HG03045 (cell line): ENCODE data around the gene USP33.
"Not testable (repeated sequence)": the region's sequence is repeated elsewhere in the genome, so short reads cannot be mapped to it uniquely, and the experiment has no call there.

ENCODE experiments used
- ATAC-seq: cut with Tn5 transposase; IDR thresholded peaks from one replicate; pipeline ENCODE4 v1.9.1; 2021; ENCODE audit warnings: mild to moderate bottlenecking, moderate library complexity; ENCODE audit not compliant: unreplicated experiment

The USP33 gene

DNA sequence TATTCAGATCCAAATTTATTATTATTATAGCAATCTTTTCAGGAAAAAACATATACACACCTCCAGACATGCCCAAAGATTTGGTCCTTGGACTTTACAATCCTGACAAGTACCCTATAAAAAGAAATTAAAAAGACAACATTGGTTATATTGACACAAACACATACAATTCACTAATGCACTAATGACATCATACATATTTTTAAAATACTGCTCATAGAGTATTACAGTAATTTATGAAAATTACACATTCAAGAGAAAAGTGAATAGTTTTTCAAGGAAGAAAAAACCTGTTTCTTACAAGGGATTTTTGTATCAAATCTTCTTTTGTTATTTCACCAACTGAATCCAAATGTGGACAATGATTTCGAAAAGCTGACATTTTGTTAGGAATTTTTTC is 18.3 kb downstream of the USP33 start:
- no peak for ATAC-seq

DNA sequence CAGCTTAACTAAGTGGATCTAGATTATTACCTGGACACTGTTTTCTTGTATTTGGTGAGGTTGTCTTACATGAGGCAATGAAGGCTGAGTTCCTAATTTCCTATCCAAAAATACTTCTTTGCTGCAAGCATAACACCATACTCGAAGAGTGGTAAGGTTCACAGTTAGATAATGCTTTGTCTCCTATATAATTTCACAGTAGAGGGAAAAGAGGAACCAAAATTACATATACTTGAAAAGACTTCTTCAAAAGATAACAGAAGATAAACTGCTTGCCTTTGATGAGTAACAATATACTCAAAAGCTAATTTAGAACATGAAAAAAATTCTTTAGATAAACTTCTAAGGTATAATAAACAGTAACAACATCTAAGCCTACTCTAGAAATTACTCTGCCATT is 20.4 kb downstream of the USP33 start:
- ATAC-seq = no peak

GRCh38 chr1:77732090-77732489 is 27.6 kb downstream of the USP33 start:
- no peak for ATAC-seq

DNA sequence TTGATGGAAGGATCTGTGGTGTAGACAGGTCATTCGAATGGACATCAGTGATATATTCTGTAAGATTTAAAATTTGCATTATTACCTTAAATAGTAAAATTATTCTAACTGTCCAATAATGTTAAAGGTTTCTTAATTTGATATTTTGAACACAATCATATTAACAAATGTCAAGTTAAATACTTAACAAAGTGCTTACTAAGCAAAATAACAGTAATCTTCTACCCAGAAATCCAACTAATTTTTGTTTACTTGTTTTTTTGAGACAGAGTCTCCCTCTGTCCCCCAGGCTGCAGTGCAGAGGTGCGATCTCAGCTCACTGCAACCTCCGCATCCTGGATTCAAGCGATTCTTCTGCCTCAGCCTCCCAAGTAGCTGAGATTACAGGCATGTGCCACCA is 33.9 kb downstream of the USP33 start:
- ATAC-seq = no peak

DNA sequence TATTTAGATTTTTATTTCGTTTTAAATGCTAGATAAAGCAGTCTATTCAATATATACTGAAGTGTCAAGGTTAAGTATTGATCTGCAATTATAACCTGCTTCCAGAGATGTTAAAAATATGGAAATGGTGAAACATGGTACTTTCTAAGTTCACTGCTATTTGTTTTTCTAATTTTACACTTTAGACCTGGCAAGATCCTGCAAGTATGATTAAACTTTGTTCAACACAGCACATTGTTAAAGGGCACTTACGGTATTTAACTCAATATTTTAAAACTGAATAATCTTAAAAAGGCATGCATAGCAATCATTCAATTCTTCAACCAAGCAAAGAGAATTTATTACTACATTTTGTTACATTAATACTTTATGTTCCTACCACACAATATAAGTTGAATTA is 41.5 kb downstream of the USP33 start:
- no peak for ATAC-seq

GRCh38 chr1:77716065-77716464 is 43.6 kb downstream of the USP33 start:
- no peak for ATAC-seq

- ATAC-seq = no peak
Measured at GRCh38 chr1:77709727-77710126, 49.9 kb downstream of the USP33 start.

- no peak for ATAC-seq
Measured at GRCh38 chr1:77706321-77706720, 53.3 kb downstream of the USP33 start.

- ATAC-seq = no peak
Measured at GRCh38 chr1:77704736-77705135, 54.9 kb downstream of the USP33 start.

DNA sequence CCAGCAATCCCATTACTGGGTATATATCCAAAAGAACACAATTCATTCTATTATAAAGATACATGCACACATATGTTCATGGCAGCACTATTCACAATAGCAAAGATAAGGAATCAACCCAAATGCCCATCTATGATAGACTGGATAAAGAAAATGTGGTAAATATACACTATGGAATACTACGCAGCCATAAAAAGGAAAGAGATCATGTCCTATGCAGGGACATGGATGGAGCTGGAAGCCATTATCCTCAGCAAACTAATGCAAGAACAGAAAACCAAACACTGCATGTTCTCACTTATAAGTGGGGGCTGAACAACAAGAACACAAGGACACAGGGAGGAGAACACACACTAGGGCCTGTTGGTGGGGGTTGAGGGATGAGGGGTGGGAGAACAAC is 60.0 kb downstream of the USP33 start:
- not testable (repeated sequence) for ATAC-seq

DNA sequence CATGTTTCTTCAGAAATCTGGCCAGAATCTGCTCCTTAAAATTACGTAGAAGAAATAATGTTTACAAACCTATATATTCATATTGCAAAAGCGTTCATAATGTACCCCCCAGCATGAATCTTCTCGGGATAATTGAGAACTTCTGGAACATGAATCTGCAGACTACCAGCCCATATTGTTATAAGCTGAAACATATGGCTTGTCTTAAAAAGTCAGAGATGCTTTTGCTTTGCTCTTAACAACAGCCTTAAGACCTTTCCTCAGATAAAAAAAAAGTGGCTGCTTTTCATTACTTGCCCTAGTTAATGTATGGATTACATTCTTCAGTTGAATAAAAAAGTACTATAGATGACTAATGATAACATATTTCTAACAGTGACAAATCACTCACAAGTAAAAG is 62.2 kb downstream of the USP33 start:
- ATAC-seq = no peak

DNA sequence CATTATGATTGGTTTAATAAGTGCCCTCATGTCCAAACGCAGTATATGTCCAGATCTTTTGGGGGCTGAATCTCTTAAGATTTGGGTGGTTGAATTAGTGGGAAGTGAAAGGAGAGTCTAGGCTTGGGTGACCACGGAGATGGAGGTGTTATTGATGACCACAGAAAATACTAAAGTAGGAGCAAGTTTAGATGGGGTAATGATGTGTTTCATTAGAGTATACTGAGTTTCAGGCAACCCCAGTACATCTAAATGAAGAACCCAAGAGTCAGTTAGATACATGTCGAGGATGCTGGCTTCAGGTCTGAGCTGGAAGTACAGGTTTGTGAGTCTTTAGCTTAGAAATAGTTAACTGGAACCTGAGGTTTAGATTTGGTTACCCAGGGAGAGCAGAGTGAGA is 70.7 kb downstream of the USP33 start:
- ATAC-seq = no peak

DNA sequence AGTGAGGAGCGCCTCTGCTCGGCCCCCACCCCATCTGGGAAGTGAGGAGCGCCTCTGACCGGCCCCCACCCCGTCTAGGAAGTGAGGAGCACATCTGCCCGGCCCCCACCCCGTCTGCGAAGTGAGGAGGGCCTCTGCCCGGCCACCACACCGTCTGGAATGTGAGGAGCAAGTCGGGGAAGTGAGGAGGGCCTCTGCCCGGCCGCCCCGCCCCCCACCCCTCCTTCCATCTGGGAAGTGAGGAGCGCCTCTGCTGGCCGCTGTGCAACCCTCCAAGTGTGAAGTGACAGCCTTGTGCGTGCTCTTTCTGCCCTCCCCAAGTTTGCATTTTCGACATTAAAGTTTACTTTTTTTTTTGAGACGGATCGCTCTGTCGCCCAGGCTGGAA is 72.1 kb downstream of the USP33 start:
- ATAC-seq = no peak

- no peak for ATAC-seq
Measured at GRCh38 chr1:77686796-77687518, 72.7 kb downstream of the USP33 start.

DNA sequence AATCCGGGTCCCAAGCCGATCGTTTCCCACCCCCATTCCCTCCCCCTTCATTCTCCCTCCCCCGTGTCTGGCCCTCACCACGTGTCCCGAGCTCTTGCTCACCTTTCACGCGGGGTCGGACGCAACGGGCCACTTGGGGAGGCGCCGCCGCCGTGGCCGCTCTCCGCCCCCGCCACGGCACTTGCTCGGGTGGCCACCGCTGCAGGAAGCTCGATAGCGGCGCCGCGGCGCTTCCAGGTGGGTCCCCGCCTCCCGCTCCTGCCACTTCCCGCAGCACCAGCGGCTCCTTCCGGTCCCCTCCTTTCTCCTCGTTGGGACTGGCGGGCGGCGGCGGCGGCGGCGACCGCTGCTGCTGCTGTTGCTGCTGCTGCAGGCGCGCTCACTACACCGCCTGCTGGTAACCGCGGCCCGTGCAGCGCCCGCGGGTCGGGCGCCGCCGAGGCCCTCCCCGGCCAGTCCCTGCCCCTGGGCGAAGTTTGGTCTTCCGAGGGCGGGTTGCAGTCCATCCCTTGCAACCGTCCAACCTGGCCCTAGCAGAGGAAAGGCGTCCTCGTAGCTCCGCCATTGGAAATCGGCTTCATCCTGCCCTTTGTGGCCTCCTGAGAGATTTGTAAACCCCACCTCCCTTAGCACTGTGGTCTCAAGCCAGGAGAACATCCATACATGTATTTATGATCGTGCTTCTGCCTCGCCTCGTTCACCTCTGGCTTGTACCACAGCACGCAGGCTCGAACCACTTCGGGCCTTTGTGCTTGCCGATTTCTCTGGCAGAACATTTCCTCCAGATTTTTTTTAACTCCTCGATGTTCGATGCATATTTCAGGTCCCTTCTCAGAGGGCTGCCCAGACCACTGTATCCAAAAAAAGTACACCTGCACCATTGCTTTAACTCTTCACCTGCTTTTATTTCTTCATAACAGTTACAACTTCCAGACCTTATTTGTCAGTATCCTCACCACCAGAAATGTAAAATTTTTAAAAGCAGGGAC is 76.2 kb downstream of the USP33 start:
- peak; percentile 80 for ATAC-seq

GRCh38 chr1:77682460-77683159 is 77.0 kb downstream of the USP33 start, which contains the start of gene ZZZ3:
TSS of gene ZZZ3 (minus strand) at chr1:77682658. CDS start at chr1:77633354, 49,304 bp downstream.
- peak; percentile 74 for ATAC-seq

GRCh38 chr1:77680173-77680572 is 79.5 kb downstream of the USP33 start:
- ATAC-seq = no peak

GRCh38 chr1:77678660-77679610 is 80.7 kb downstream of the USP33 start:
- no peak for ATAC-seq

GRCh38 chr1:77674807-77675206 is 84.8 kb downstream of the USP33 start:
- ATAC-seq = not testable (repeated sequence)

DNA sequence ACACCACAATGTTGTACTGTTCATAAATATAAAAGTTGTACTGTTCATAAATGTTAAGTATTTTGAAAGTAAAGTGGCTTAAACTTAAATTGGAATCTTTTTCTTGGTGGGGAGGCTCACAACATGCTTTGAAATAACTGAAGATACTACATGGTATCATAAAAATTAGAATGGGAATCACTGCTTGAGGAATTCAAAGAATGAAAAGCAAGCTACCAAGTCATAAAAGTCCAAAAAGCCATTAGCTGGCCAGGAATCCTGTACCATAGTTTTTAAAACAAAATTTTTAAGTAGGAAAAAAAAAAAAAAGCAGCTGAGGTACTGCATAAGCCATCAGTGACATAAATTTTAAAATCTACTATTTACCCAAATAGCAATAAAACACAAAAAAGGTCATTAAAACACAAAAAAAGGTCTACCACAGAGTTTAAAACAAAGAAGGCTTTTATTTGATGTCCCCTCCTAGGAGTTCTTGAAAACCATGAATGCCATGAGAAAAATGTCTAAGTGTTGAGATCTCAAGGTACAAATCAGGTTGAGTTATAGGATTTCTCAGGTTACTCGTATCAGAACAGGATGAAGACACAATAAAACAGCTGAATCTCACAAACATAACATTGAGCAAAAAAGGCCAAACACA is 85.8 kb downstream of the USP33 start:
- ATAC-seq = no peak
